ENCODE measurements around the gene MYCBP2.
"Not testable (repeated sequence)": the region's sequence is repeated elsewhere in the genome, so short reads cannot be mapped to it uniquely, and the experiment has no call there.

Gene MYCBP2

GRCh38 chr13:77207943-77208342 is 119.0 kb downstream of the MYCBP2 start:
- no peak overlapping the region for H3K4me3 ChIP-seq (ENCODE audit: insufficient read depth in 1 of 2, low read depth in 1 of 2, low read length in 2 of 2)
- H3K4me2 ChIP-seq (ENCODE audit: low read length, poor library complexity, severe bottlenecking) = no peak overlapping the region
- H3K36me3 ChIP-seq (ENCODE audit: control insufficient read depth in 1 of 2, insufficient read depth in 2 of 2, low read depth in 1 of 2, low read length in 2 of 2) = peaks cover 7 to 53% of the 10 kb centered on the region in 2 experiments
- H3K27ac ChIP-seq (ENCODE audit: low read length, poor library complexity, severe bottlenecking) = peak overlapping the region; percentile 30
- peaks cover 9% of the 10 kb centered on the region for H3K79me1 ChIP-seq (replicated peaks; ENCODE audit: low read length, poor library complexity, severe bottlenecking)
- H3K23ac ChIP-seq (ENCODE audit: low read length in 2 of 2) = no peak overlapping the region
- no peak overlapping the region for H3K14ac ChIP-seq (ENCODE audit: low read length in 2 of 2)
- H3K27me3 ChIP-seq (ENCODE audit: control insufficient read depth in 1 of 2, insufficient read depth in 1 of 2, low read length in 2 of 2) = no peaks in the 10 kb centered on the region
- H3K4ac ChIP-seq (ENCODE audit: low read depth in 1 of 2, low read length in 2 of 2) = no peak overlapping the region
- H3K18ac ChIP-seq (ENCODE audit: low read depth in 1 of 2, low read length in 2 of 2) = no peak overlapping the region
- H2BK120ac ChIP-seq (ENCODE audit: low read depth, low read length) = no peak overlapping the region
- no peak overlapping the region for H2BK5ac ChIP-seq (ENCODE audit: low read depth, low read length, poor library complexity, severe bottlenecking)
- DNase-seq = peak; percentile 69
- no peak overlapping the region for H2BK12ac ChIP-seq (ENCODE audit: low read length in 2 of 2)
- H4K8ac ChIP-seq (ENCODE audit: low read length) = no peak overlapping the region
- no peak overlapping the region for H2BK15ac ChIP-seq (ENCODE audit: low read depth, poor library complexity, severe bottlenecking)
- H4K91ac ChIP-seq (ENCODE audit: low read length) = no peak overlapping the region
- no peaks in the 10 kb centered on the region for H3K4me1 ChIP-seq (ENCODE audit: control insufficient read depth, insufficient read depth, low read depth, low read length)
- 17% methylated on average over 1 of the region's 1 CpG for WGBS
- H3K9me3 ChIP-seq (ENCODE audit: control insufficient read depth, low read length) = no peaks in the 10 kb centered on the region
- no peak overlapping the region for H2AFZ ChIP-seq (ENCODE audit: low read depth, low read length)
- peak overlapping the region; percentile 56 for H3K9ac ChIP-seq (ENCODE audit: low read length)
- no peak overlapping the region for H2AK5ac ChIP-seq (ENCODE audit: low read length, severe bottlenecking)

DNA sequence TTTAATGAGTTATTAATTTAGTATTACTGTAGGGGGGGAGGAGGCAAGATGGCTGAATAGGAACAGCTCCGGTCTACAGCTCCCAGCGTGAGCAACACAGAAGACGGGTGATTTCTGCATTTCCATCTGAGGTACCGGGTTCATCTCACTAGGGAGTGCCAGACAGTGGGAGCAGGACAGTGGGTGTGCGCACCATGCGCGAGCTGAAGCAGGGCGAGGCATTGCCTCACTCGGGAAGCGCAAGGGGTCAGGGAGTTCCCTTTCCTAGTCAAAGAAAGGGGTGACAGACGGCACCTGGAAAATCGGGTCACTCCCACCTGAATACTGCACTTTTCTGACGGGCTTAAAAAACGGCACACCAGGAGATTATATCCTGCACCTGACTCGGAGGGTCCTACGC is 127.9 kb downstream of the MYCBP2 start:
- H3K27me3 ChIP-seq (ENCODE audit: control insufficient read depth in 1 of 2, insufficient read depth in 1 of 2, low read length in 2 of 2); H4K8ac ChIP-seq (ENCODE audit: low read length); H3K9ac ChIP-seq (ENCODE audit: low read length); H2BK12ac ChIP-seq (ENCODE audit: low read length in 2 of 2); DNase-seq; H3K23ac ChIP-seq (ENCODE audit: low read length in 2 of 2); H3K27ac ChIP-seq (ENCODE audit: low read length, poor library complexity, severe bottlenecking); H3K4ac ChIP-seq (ENCODE audit: low read depth in 1 of 2, low read length in 2 of 2); H2BK120ac ChIP-seq (ENCODE audit: low read depth, low read length); H2BK15ac ChIP-seq (ENCODE audit: low read depth, poor library complexity, severe bottlenecking); H3K4me2 ChIP-seq (ENCODE audit: low read length, poor library complexity, severe bottlenecking); H3K18ac ChIP-seq (ENCODE audit: low read depth in 1 of 2, low read length in 2 of 2); H3K4me3 ChIP-seq (ENCODE audit: insufficient read depth in 1 of 2, low read depth in 1 of 2, low read length in 2 of 2); H2AK5ac ChIP-seq (ENCODE audit: low read length, severe bottlenecking); H3K14ac ChIP-seq (ENCODE audit: low read length in 2 of 2); H2AFZ ChIP-seq (ENCODE audit: low read depth, low read length); H4K91ac ChIP-seq (ENCODE audit: low read length); H3K9me3 ChIP-seq (ENCODE audit: control insufficient read depth, low read length); H3K79me1 ChIP-seq (replicated peaks; ENCODE audit: low read length, poor library complexity, severe bottlenecking); H2BK5ac ChIP-seq (ENCODE audit: low read depth, low read length, poor library complexity, severe bottlenecking); H3K4me1 ChIP-seq (ENCODE audit: control insufficient read depth, insufficient read depth, low read depth, low read length): not testable (repeated sequence)
- peaks cover 0 to 41% of the 10 kb centered on the region in 2 experiments for H3K36me3 ChIP-seq (ENCODE audit: control insufficient read depth in 1 of 2, insufficient read depth in 2 of 2, low read depth in 1 of 2, low read length in 2 of 2)
- 100% methylated on average over 10 of the region's 16 CpGs for WGBS

DNA sequence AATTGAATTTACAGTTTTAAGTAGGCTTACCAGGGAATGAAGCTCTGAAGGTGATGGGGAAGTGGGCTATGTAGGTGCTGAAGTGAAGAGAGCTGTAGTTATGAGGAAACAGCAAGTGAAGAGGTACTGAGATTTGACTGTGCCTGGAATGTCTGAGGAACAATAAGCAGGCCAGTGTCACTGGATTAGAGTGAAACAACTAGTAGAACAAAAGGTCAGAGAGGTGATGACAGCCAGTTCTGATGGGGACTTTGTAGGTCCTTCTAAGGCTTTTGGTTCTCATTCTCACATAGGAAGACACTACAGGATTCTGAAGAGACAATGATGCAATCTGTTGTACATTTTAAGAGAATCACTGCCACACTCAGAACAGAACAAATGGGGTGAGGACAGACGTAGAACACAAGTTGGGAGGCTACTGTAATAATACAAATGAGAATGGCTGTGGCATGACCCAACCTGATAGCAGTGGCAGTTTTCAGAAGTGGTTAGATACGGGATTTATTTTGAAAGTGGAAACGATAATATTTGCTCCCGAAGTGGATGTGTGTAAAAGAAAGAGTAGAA is 130.8 kb downstream of the MYCBP2 start:
- no peak overlapping the region for H3K4me2 ChIP-seq (ENCODE audit: low read length, poor library complexity, severe bottlenecking)
- H3K4ac ChIP-seq (ENCODE audit: low read depth in 1 of 2, low read length in 2 of 2) = no peak overlapping the region
- 91% methylated on average over 4 of the region's 4 CpGs for WGBS

DNA sequence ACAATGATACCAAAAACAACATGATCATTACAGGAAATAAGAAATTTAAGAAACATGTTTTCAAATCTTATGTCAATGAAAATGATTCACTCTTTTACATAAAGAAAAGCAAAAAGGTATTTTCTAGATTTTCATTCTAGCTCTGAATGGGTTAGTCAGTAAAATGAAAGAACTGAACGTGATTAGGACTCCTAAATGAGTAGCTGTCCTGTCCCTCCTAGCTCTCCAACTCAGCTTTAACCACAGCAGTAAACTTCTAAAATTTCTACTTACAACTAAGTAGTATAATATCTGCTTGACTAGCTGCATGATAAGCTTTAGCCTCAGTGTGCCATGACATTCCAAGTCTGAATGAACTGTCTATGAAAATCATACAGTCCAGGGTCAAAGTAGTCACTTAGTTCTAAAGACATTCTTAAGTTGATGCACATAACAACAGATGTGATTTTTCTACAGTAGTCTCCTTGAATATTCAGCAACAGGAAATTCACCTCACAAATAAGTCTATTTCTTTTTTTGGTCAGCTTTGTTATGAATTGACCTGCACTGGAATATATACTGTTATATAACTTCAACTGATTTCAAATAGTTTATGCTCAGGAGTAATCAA is 136.4 kb downstream of the MYCBP2 start:
- Histone ChIP-seq H2BK5ac (ENCODE audit: low read depth, low read length, poor library complexity, severe bottlenecking) (no peak overlapping the region), H3K27me3 (ENCODE audit: control insufficient read depth in 1 of 2, insufficient read depth in 1 of 2, low read length in 2 of 2) (no peaks in the 10 kb centered on the region), H2AFZ (ENCODE audit: low read depth, low read length) (no peak overlapping the region), H3K4me1 (ENCODE audit: control insufficient read depth, insufficient read depth, low read depth, low read length) (no peaks in the 10 kb centered on the region), H4K91ac (ENCODE audit: low read length) (no peak overlapping the region), H3K4ac (ENCODE audit: low read depth in 1 of 2, low read length in 2 of 2) (no peak overlapping the region), H3K4me2 (ENCODE audit: low read length, poor library complexity, severe bottlenecking) (no peak overlapping the region), H4K8ac (ENCODE audit: low read length) (no peak overlapping the region), H3K9ac (ENCODE audit: low read length) (no peak overlapping the region), H3K23ac (ENCODE audit: low read length in 2 of 2) (no peak overlapping the region), H3K4me3 (ENCODE audit: insufficient read depth in 1 of 2, low read depth in 1 of 2, low read length in 2 of 2) (no peak overlapping the region), H3K14ac (ENCODE audit: low read length in 2 of 2) (no peak overlapping the region), H3K36me3 (ENCODE audit: control insufficient read depth in 1 of 2, insufficient read depth in 2 of 2, low read depth in 1 of 2, low read length in 2 of 2) (peaks cover 6 to 84% of the 10 kb centered on the region in 2 experiments), H3K27ac (ENCODE audit: low read length, poor library complexity, severe bottlenecking) (no peak overlapping the region), H3K18ac (ENCODE audit: low read depth in 1 of 2, low read length in 2 of 2) (no peak overlapping the region), H2AK5ac (ENCODE audit: low read length, severe bottlenecking) (no peak overlapping the region), H2BK120ac (ENCODE audit: low read depth, low read length) (no peak overlapping the region), H3K9me3 (ENCODE audit: control insufficient read depth, low read length) (no peaks in the 10 kb centered on the region), H2BK15ac (ENCODE audit: low read depth, poor library complexity, severe bottlenecking) (no peak overlapping the region), H3K79me1 (replicated peaks; ENCODE audit: low read length, poor library complexity, severe bottlenecking) (no peaks in the 10 kb centered on the region), H2BK12ac (ENCODE audit: low read length in 2 of 2) (no peak overlapping the region)
- no CpG with 5 or more reads among the region's 1 CpG for WGBS
- no peak for DNase-seq

More for the DNA sequence above, 130.8 kb downstream of the MYCBP2 start:
- no peaks in the 10 kb centered on the region for H3K27me3 ChIP-seq (ENCODE audit: control insufficient read depth in 1 of 2, insufficient read depth in 1 of 2, low read length in 2 of 2)
- no peak overlapping the region for H4K91ac ChIP-seq (ENCODE audit: low read length)
- no peak overlapping the region for H3K27ac ChIP-seq (ENCODE audit: low read length, poor library complexity, severe bottlenecking)
- no peak overlapping the region for H2BK15ac ChIP-seq (ENCODE audit: low read depth, poor library complexity, severe bottlenecking)
- peaks cover 2% of the 10 kb centered on the region for H3K79me1 ChIP-seq (replicated peaks; ENCODE audit: low read length, poor library complexity, severe bottlenecking)
- H2BK120ac ChIP-seq (ENCODE audit: low read depth, low read length) = no peak overlapping the region
- H2AK5ac ChIP-seq (ENCODE audit: low read length, severe bottlenecking) = no peak overlapping the region
- no peaks in the 10 kb centered on the region for H3K9me3 ChIP-seq (ENCODE audit: control insufficient read depth, low read length)
- no peak overlapping the region for H2BK12ac ChIP-seq (ENCODE audit: low read length in 2 of 2)
- H3K18ac ChIP-seq (ENCODE audit: low read depth in 1 of 2, low read length in 2 of 2) = no peak overlapping the region
- H4K8ac ChIP-seq (ENCODE audit: low read length) = no peak overlapping the region
- H3K4me1 ChIP-seq (ENCODE audit: control insufficient read depth, insufficient read depth, low read depth, low read length) = no peaks in the 10 kb centered on the region
- no peak overlapping the region for H2AFZ ChIP-seq (ENCODE audit: low read depth, low read length)
- no peak overlapping the region for H3K4me3 ChIP-seq (ENCODE audit: insufficient read depth in 1 of 2, low read depth in 1 of 2, low read length in 2 of 2)
- no peak overlapping the region for H3K9ac ChIP-seq (ENCODE audit: low read length)
- H3K14ac ChIP-seq (ENCODE audit: low read length in 2 of 2) = no peak overlapping the region
- no peak overlapping the region for H2BK5ac ChIP-seq (ENCODE audit: low read depth, low read length, poor library complexity, severe bottlenecking)
- H3K36me3 ChIP-seq (ENCODE audit: control insufficient read depth in 1 of 2, insufficient read depth in 2 of 2, low read depth in 1 of 2, low read length in 2 of 2) = peaks cover 3 to 67% of the 10 kb centered on the region in 2 experiments
- peak; percentile 9 for DNase-seq
- no peak overlapping the region for H3K23ac ChIP-seq (ENCODE audit: low read length in 2 of 2)
